ENCODE results near the gene KREMEN1. TPM values are rescaled to one million over a fixed set of nuclear protein-coding genes. Genes with fewer than 3 reads are reported as not detected.

Gene KREMEN1
- total and polyA plus RNA-seq, 2 donors: 10.7 to 14.2 TPM

GRCh38 chr22:29056472-29056871 is 16.4 kb upstream of the KREMEN1 start:
- H3K4me1 ChIP-seq (ENCODE audit: control insufficient read depth in 2 of 2, insufficient read depth in 2 of 2, low read length in 2 of 2): no peaks in the 10 kb centered on the region
- WGBS: 97% methylated on average over 3 of the region's 3 CpGs
- H3K27me3 ChIP-seq (ENCODE audit: control insufficient read depth in 2 of 2, insufficient read depth in 1 of 2, low read length in 1 of 2): peaks cover 0 to 13% of the 10 kb centered on the region in 2 donors
- no peak overlapping the region for H3K27ac ChIP-seq (ENCODE audit: low read depth in 1 of 2, low read length in 1 of 2)
- no peak for DNase-seq (ENCODE audit: low read depth in 6 of 9, low spot score in 9 of 9)
- H3K4me3 ChIP-seq (ENCODE audit: low read length in 2 of 2): no peak overlapping the region
- H3K36me3 ChIP-seq (ENCODE audit: control insufficient read depth in 2 of 2, insufficient read depth in 2 of 2, low read length in 1 of 2): no peaks in the 10 kb centered on the region
- H3K9me3 ChIP-seq (ENCODE audit: control insufficient read depth in 2 of 2, insufficient read depth in 1 of 2, low read length in 1 of 2): no peaks in the 10 kb centered on the region

- WGBS: 58% methylated on average over 12 of the region's 12 CpGs
- Histone ChIP-seq H3K27me3 (ENCODE audit: control insufficient read depth in 2 of 2, insufficient read depth in 1 of 2, low read length in 1 of 2) (peaks cover 0 to 24% of the 10 kb centered on the region in 2 donors), H3K4me3 (ENCODE audit: low read length in 2 of 2) (no peak overlapping the region), H3K9me3 (ENCODE audit: control insufficient read depth in 2 of 2, insufficient read depth in 1 of 2, low read length in 1 of 2) (no peaks in the 10 kb centered on the region), H3K4me1 (ENCODE audit: control insufficient read depth in 2 of 2, insufficient read depth in 2 of 2, low read length in 2 of 2) (peaks cover under 1 to 3% of the 10 kb centered on the region in 2 donors), H3K27ac (ENCODE audit: low read depth in 1 of 2, low read length in 1 of 2) (no peak overlapping the region), H3K36me3 (ENCODE audit: control insufficient read depth in 2 of 2, insufficient read depth in 2 of 2, low read length in 1 of 2) (no peaks in the 10 kb centered on the region)
- DNase-seq (ENCODE audit: low read depth in 6 of 9, low spot score in 9 of 9): no peak
These were observed 12.5 kb upstream of the KREMEN1 start for GRCh38 chr22:29060251-29060869.

- no peaks in the 10 kb centered on the region for H3K36me3 ChIP-seq (ENCODE audit: control insufficient read depth in 2 of 2, insufficient read depth in 2 of 2, low read length in 1 of 2)
- H3K9me3 ChIP-seq (ENCODE audit: control insufficient read depth in 2 of 2, insufficient read depth in 1 of 2, low read length in 1 of 2): no peaks in the 10 kb centered on the region
- H3K4me1 ChIP-seq (ENCODE audit: control insufficient read depth in 2 of 2, insufficient read depth in 2 of 2, low read length in 2 of 2): peaks cover 4 to 7% of the 10 kb centered on the region in 2 donors
- no peak overlapping the region for H3K27ac ChIP-seq (ENCODE audit: low read depth in 1 of 2, low read length in 1 of 2)
- no peak overlapping the region for H3K4me3 ChIP-seq (ENCODE audit: low read length in 2 of 2)
- WGBS: 70% methylated on average over 7 of the region's 7 CpGs
- DNase-seq (ENCODE audit: low read depth in 6 of 9, low spot score in 9 of 9): no peak
- peaks cover 0 to 22% of the 10 kb centered on the region in 2 donors for H3K27me3 ChIP-seq (ENCODE audit: control insufficient read depth in 2 of 2, insufficient read depth in 1 of 2, low read length in 1 of 2)
These were observed 11.9 kb upstream of the KREMEN1 start for GRCh38 chr22:29060931-29061330.

GRCh38 chr22:29061773-29062172 is 11.1 kb upstream of the KREMEN1 start, which contains the start of gene C22orf31:
Gene C22orf31 (minus strand): TSS chr22:29061831. CDS start chr22:29061792, 39 bp downstream.
- DNase-seq (ENCODE audit: low read depth in 6 of 9, low spot score in 9 of 9): no peak
- Histone ChIP-seq H3K4me1 (ENCODE audit: control insufficient read depth in 2 of 2, insufficient read depth in 2 of 2, low read length in 2 of 2) (peaks cover 4 to 10% of the 10 kb centered on the region in 2 donors), H3K27ac (ENCODE audit: low read depth in 1 of 2, low read length in 1 of 2) (no peak within 1 kb of the TSS), H3K36me3 (ENCODE audit: control insufficient read depth in 2 of 2, insufficient read depth in 2 of 2, low read length in 1 of 2) (no peaks in the 10 kb centered on the region), H3K9me3 (ENCODE audit: control insufficient read depth in 2 of 2, insufficient read depth in 1 of 2, low read length in 1 of 2) (no peaks in the 10 kb centered on the region), H3K4me3 (ENCODE audit: low read length in 2 of 2) (no peak within 1 kb of the TSS), H3K27me3 (ENCODE audit: control insufficient read depth in 2 of 2, insufficient read depth in 1 of 2, low read length in 1 of 2) (peaks cover 0 to 25% of the 10 kb centered on the region in 2 donors)
- 48% methylated on average over 2 of the region's 2 CpGs for WGBS

- H3K27ac ChIP-seq (ENCODE audit: low read depth in 1 of 2, low read length in 1 of 2): no peak overlapping the region
- peaks cover 0 to 27% of the 10 kb centered on the region in 2 donors for H3K27me3 ChIP-seq (ENCODE audit: control insufficient read depth in 2 of 2, insufficient read depth in 1 of 2, low read length in 1 of 2)
- H3K4me3 ChIP-seq (ENCODE audit: low read length in 2 of 2): no peak overlapping the region
- no peaks in the 10 kb centered on the region for H3K9me3 ChIP-seq (ENCODE audit: control insufficient read depth in 2 of 2, insufficient read depth in 1 of 2, low read length in 1 of 2)
- 82% methylated on average over 8 of the region's 8 CpGs for WGBS
- peaks cover 4 to 10% of the 10 kb centered on the region in 2 donors for H3K4me1 ChIP-seq (ENCODE audit: control insufficient read depth in 2 of 2, insufficient read depth in 2 of 2, low read length in 2 of 2)
- no peaks in the 10 kb centered on the region for H3K36me3 ChIP-seq (ENCODE audit: control insufficient read depth in 2 of 2, insufficient read depth in 2 of 2, low read length in 1 of 2)
- no peak for DNase-seq (ENCODE audit: low read depth in 6 of 9, low spot score in 9 of 9)
These were observed 10.5 kb upstream of the KREMEN1 start for GRCh38 chr22:29062286-29062821.

GRCh38 chr22:29065468-29066190 is 7.2 kb upstream of the KREMEN1 start:
- DNase-seq (ENCODE audit: low read depth in 6 of 9, low spot score in 9 of 9): no peak
- Histone ChIP-seq H3K36me3 (ENCODE audit: control insufficient read depth in 2 of 2, insufficient read depth in 2 of 2, low read length in 1 of 2) (no peaks in the 10 kb centered on the region), H3K9me3 (ENCODE audit: control insufficient read depth in 2 of 2, insufficient read depth in 1 of 2, low read length in 1 of 2) (no peaks in the 10 kb centered on the region), H3K4me1 (ENCODE audit: control insufficient read depth in 2 of 2, insufficient read depth in 2 of 2, low read length in 2 of 2) (peaks cover 15 to 22% of the 10 kb centered on the region in 2 donors), H3K27me3 (ENCODE audit: control insufficient read depth in 2 of 2, insufficient read depth in 1 of 2, low read length in 1 of 2) (peaks cover 0 to 35% of the 10 kb centered on the region in 2 donors), H3K4me3 (ENCODE audit: low read length in 2 of 2) (no peak overlapping the region), H3K27ac (ENCODE audit: low read depth in 1 of 2, low read length in 1 of 2) (no peak overlapping the region)
- 11% methylated on average over 7 of the region's 7 CpGs for WGBS

GRCh38 chr22:29069463-29069862 is 3.4 kb upstream of the KREMEN1 start:
- no peak for DNase-seq (ENCODE audit: low read depth in 6 of 9, low spot score in 9 of 9)
- H3K4me1 ChIP-seq (ENCODE audit: control insufficient read depth in 2 of 2, insufficient read depth in 2 of 2, low read length in 2 of 2): peaks cover 33 to 56% of the 10 kb centered on the region in 2 donors
- peaks cover 9 to 56% of the 10 kb centered on the region in 2 donors for H3K27me3 ChIP-seq (ENCODE audit: control insufficient read depth in 2 of 2, insufficient read depth in 1 of 2, low read length in 1 of 2)

GRCh38 chr22:29070490-29070889 is 2.3 kb upstream of the KREMEN1 start:
- peaks cover 9 to 62% of the 10 kb centered on the region in 2 donors for H3K27me3 ChIP-seq (ENCODE audit: control insufficient read depth in 2 of 2, insufficient read depth in 1 of 2, low read length in 1 of 2)
- DNase-seq (ENCODE audit: low read depth in 6 of 9, low spot score in 9 of 9): no peak
- peak overlapping the region in 1 of 2 donors; percentile 58 for H3K27ac ChIP-seq (ENCODE audit: low read depth in 1 of 2, low read length in 1 of 2)
- H3K9me3 ChIP-seq (ENCODE audit: control insufficient read depth in 2 of 2, insufficient read depth in 1 of 2, low read length in 1 of 2): peaks cover 0 to 4% of the 10 kb centered on the region in 2 donors
- peaks cover 38 to 63% of the 10 kb centered on the region in 2 donors for H3K4me1 ChIP-seq (ENCODE audit: control insufficient read depth in 2 of 2, insufficient read depth in 2 of 2, low read length in 2 of 2)
- no peak overlapping the region for H3K4me3 ChIP-seq (ENCODE audit: low read length in 2 of 2)
- WGBS: 99% methylated on average over 4 of the region's 4 CpGs
- no peaks in the 10 kb centered on the region for H3K36me3 ChIP-seq (ENCODE audit: control insufficient read depth in 2 of 2, insufficient read depth in 2 of 2, low read length in 1 of 2)

More at GRCh38 chr22:29069463-29069862, 3.4 kb upstream of the KREMEN1 start:
- Histone ChIP-seq H3K36me3 (ENCODE audit: control insufficient read depth in 2 of 2, insufficient read depth in 2 of 2, low read length in 1 of 2) (no peaks in the 10 kb centered on the region), H3K4me3 (ENCODE audit: low read length in 2 of 2) (no peak overlapping the region), H3K27ac (ENCODE audit: low read depth in 1 of 2, low read length in 1 of 2) (peak overlapping the region in 1 of 2 donors; percentile 36), H3K9me3 (ENCODE audit: control insufficient read depth in 2 of 2, insufficient read depth in 1 of 2, low read length in 1 of 2) (peaks cover 0 to 4% of the 10 kb centered on the region in 2 donors)
- WGBS: 84% methylated on average over 4 of the region's 4 CpGs
